Neuronal stem cell (in vitro differentiated cells): Measurements from ENCODE around the gene UNC93A. TPM values are rescaled to one million over a fixed set of nuclear protein-coding genes. Genes with fewer than 3 reads are reported as not detected.
A peak's percentile ranks its signal among the peaks of the same experiment; 100 is the strongest.
"Not testable (repeated sequence)": the region's sequence is repeated elsewhere in the genome, so short reads cannot be mapped to it uniquely, and the experiment has no call there.

Source experiments
- DNase-seq: peaks from one replicate; pipeline ENCODE4 v3.0.0-alpha.2; 2013; ENCODE audit warnings: low spot score
- H2AFZ ChIP-seq: one replicate; pipeline ENCODE4 v1.6.1; 2013; ENCODE audit warnings: mild to moderate bottlenecking, low read length, inconsistent platforms
- H2AK5ac ChIP-seq: 2 replicates; pipeline ENCODE4 v1.6.1; 2013; ENCODE audit warnings: low read depth, mild to moderate bottlenecking, inconsistent platforms, low read length, moderate library complexity, mixed read lengths
- H2BK120ac ChIP-seq: 2 replicates; pipeline ENCODE4 v1.6.1; 2013; ENCODE audit warnings: low read depth, mild to moderate bottlenecking, inconsistent platforms, low read length, moderate library complexity, mixed read lengths
- H2BK12ac ChIP-seq: one replicate; pipeline ENCODE4 v1.6.1; 2013; ENCODE audit warnings: low read length, inconsistent platforms
- H2BK15ac ChIP-seq: 2 replicates; pipeline ENCODE4 v1.6.1; 2013; ENCODE audit warnings: mild to moderate bottlenecking, low read length, inconsistent platforms, mixed read lengths
- H2BK5ac ChIP-seq: one replicate; pipeline ENCODE4 v1.6.1; 2013; ENCODE audit warnings: inconsistent platforms, mild to moderate bottlenecking, low read length, moderate library complexity
- H3K14ac ChIP-seq: one replicate; pipeline ENCODE4 v1.6.1; 2013; ENCODE audit warnings: low read length, inconsistent platforms
- H3K18ac ChIP-seq: 2 replicates; pipeline ENCODE4 v1.6.1; 2013; ENCODE audit warnings: low read length, inconsistent platforms
- H3K23ac ChIP-seq: 2 replicates; pipeline ENCODE4 v1.6.1; 2013; ENCODE audit warnings: low read depth, mild to moderate bottlenecking, mixed read lengths, low read length, inconsistent platforms; ENCODE audit not compliant: poor library complexity
- H3K27ac ChIP-seq: replicated peaks from 3 replicates; pipeline ENCODE4 v1.5.1; 2013; ENCODE audit warnings: low read length, inconsistent platforms
- H3K27me3 ChIP-seq, 3 experiments: 2 replicates each; pipeline ENCODE4 v1.6.1; 2013; ENCODE audit warnings: low read length in 3 of 3, mild to moderate bottlenecking in 2 of 3, inconsistent platforms in 1 of 3, low read depth in 1 of 3, mixed read lengths in 1 of 3, moderate library complexity in 1 of 3; ENCODE audit not compliant: control insufficient read depth in 3 of 3, insufficient read depth in 3 of 3
- H3K36me3 ChIP-seq, 2 donors: replicated peaks in 1 of 2; 2 replicates each; pipeline ENCODE4 v1.6.1; 2013; ENCODE audit warnings: low read length in 2 of 2; ENCODE audit not compliant: control insufficient read depth in 2 of 2, insufficient read depth in 2 of 2
- H3K4ac ChIP-seq: 2 replicates; pipeline ENCODE4 v1.6.1; 2013; ENCODE audit warnings: inconsistent platforms, mild to moderate bottlenecking, low read length, moderate library complexity
- H3K4me1 ChIP-seq, 2 donors: 1 replicate in 1 of 2; 2 replicates in 1 of 2; pipeline ENCODE4 v1.6.1; 2013; ENCODE audit warnings: low read length in 2 of 2, low read depth in 1 of 2; ENCODE audit not compliant: control insufficient read depth in 2 of 2, insufficient read depth in 1 of 2
- H3K4me2 ChIP-seq: one replicate; pipeline ENCODE4 v1.6.1; 2013; ENCODE audit warnings: mild to moderate bottlenecking, low read length, inconsistent platforms; ENCODE audit not compliant: insufficient read depth, poor library complexity, severe bottlenecking
- H3K4me3 ChIP-seq, 2 donors: 2 replicates each; pipeline ENCODE4 v1.5.1; 2013; ENCODE audit warnings: low read length in 2 of 2, mild to moderate bottlenecking in 2 of 2, inconsistent platforms in 1 of 2, moderate library complexity in 1 of 2
- H3K79me1 ChIP-seq: one replicate; pipeline ENCODE4 v1.6.1; 2013; ENCODE audit warnings: low read depth, mild to moderate bottlenecking, inconsistent platforms, low read length, moderate library complexity
- H3K9ac ChIP-seq: one replicate; pipeline ENCODE4 v1.6.1; 2013; ENCODE audit warnings: mild to moderate bottlenecking, low read depth, low read length, inconsistent platforms; ENCODE audit not compliant: poor library complexity
- H3K9me3 ChIP-seq, 2 donors: replicated peaks in 1 of 2; 2 replicates each; pipeline versions ENCODE3 to v1.6.1; 2013; ENCODE audit warnings: low read length in 2 of 2, mild to moderate bottlenecking in 2 of 2, inconsistent platforms in 1 of 2, low read depth in 1 of 2, mixed read lengths in 1 of 2, moderate library complexity in 1 of 2; ENCODE audit not compliant: control insufficient read depth in 2 of 2, insufficient read depth in 1 of 2
- H4K8ac ChIP-seq: one replicate; pipeline ENCODE4 v1.6.1; 2013; ENCODE audit warnings: low read depth, mild to moderate bottlenecking, inconsistent platforms, low read length, moderate library complexity
- H4K91ac ChIP-seq: one replicate; pipeline ENCODE4 v1.6.1; 2013; ENCODE audit warnings: low read length, low read depth, mild to moderate bottlenecking, inconsistent platforms; ENCODE audit not compliant: poor library complexity
- WGBS, 2 donors: extraction: QIAGEN DNeasy Blood & Tissue Kit; methylation state at CpG; one replicate each; pipeline ENCODE4 v1.1.7; 2013; ENCODE audit warnings: missing lambda C conversion rate in 2 of 2, mixed read lengths in 1 of 2; ENCODE audit not compliant: insufficient read length in 2 of 2, insufficient replicate concordance in 1 of 2; ENCODE audit errors: extremely low coverage in 2 of 2; 5-methylcytosine and 5-hydroxymethylcytosine counted together
- polyA plus RNA-seq, 2 experiments: library from polyadenylated mRNA; stranded (reverse); fragments of 200-250 nt; gene quantifications; one replicate each; pipeline ENCODE4 v1.2.3, GENCODE V29; 2013

Gene UNC93A
- polyA plus RNA-seq (2013, experiment 1 of 2), result not detected
- polyA plus RNA-seq (2013, experiment 2 of 2), result not detected

DNA sequence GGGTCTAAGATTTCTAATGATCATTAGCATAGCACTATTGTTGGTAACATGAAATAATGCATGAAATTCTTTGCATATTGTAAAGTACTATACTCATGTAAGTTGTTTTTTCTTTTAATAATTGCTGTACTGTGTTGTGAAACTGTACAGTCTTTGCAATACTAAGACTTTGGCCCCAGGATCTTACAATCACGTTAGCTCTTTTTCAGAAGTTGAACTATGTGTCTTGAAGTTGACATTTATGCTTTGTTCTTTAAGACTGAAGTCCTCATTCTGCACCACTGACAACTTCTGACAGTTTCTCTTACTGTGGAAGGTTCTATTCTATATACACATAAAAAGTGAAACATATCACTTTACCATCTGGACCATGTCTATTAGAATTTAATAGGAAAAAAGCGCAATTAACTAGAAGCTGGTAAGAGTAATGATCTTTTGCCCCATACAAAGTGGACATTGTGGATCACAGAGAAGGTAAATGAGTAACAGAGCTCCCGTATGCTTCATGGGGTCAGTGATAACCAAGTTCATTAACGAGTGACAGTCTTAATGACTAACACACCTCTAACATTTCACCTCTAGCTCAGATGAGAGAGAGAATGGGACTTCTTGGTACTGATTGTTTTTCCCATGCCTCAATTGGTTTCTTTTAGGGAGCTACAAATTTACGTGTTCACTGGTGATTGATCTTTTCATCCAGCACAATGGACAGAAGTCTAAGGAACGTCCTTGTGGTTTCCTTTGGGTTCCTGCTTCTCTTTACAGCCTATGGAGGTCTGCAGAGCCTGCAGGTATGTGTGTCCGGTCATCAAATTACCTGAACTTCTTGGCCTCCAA is at the start of gene UNC93A:
TSS of gene UNC93A (plus strand) at position 530 of the 837 bp plus-strand sequence. CDS start at position 705, 175 bp downstream.
- Histone ChIP-seq H3K9me3 (no peaks in the 10 kb centered on the region), H2AFZ (no peak within 1 kb of the TSS), H3K27ac (no peak within 1 kb of the TSS), H3K4me1 (peaks cover 0 to 3% of the 10 kb centered on the region in 2 donors), H3K79me1 (no peaks in the 10 kb centered on the region), H2BK15ac (no peak within 1 kb of the TSS), H3K27me3 (no peaks in the 10 kb centered on the region), H3K23ac (no peak within 1 kb of the TSS), H2BK120ac (no peak within 1 kb of the TSS), H3K18ac (no peak within 1 kb of the TSS), H4K91ac (no peak within 1 kb of the TSS), H2BK5ac (no peak within 1 kb of the TSS), H3K9ac (no peak within 1 kb of the TSS), H3K4me2 (no peak within 1 kb of the TSS), H2AK5ac (no peak within 1 kb of the TSS), H3K4ac (no peak within 1 kb of the TSS), H3K14ac (no peak within 1 kb of the TSS), H4K8ac (no peak within 1 kb of the TSS), H3K4me3 (no peak within 1 kb of the TSS), H3K36me3 (no peaks in the 10 kb centered on the region), H2BK12ac (no peak within 1 kb of the TSS)
- DNase-seq, result no peak
- WGBS, 2 donors, result no CpG with 5 or more reads among the region's 7 CpGs

DNA sequence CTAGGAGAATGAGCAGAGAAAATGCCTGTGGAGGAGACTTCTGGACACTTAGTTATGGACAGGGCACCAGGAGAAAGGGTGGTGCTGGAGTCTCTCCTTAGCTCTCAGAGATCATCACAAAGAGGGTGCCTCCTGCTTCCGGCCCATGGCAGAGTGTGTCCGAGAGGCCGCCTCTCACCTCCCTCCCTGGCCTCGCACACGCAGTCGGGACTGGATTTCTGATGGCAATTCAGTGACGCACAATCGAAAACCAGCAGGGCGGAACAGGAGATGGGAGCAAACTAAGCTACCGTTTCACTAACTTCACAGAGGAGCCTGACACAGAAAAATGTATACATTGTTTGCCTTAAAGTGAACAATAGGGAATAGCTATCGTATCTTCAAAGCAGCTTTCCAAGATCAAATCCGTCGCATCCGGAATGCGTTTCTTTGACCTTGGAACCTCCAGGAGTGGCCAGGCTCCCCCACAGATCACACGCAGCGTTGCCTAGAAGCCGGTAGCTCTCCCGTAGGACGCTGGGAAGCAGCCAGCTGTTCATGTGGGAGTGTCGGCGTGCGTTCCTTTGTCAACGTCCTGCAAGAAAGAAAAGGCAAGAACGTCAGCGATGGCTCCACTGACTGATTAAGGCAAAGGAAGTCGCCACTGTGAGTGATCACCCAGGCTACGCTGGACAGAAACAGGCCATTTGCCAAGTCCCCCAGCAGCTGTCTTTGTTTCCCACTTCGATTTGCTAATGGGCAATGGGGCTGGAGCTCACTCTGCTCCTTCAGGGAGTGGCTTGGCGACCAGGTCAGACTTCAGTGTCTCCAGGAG is 49.6 kb upstream of the UNC93A start:
- H3K27me3 ChIP-seq, H3K23ac ChIP-seq, DNase-seq, H3K9me3 ChIP-seq, H3K4me2 ChIP-seq, H3K79me1 ChIP-seq, H3K27ac ChIP-seq, H2BK120ac ChIP-seq, H3K14ac ChIP-seq, H2BK12ac ChIP-seq, H3K18ac ChIP-seq, H4K91ac ChIP-seq, H3K36me3 ChIP-seq, H4K8ac ChIP-seq, H2BK5ac ChIP-seq, H3K9ac ChIP-seq, H3K4ac ChIP-seq: not testable (repeated sequence)
- WGBS, 2 donors, result no CpG with 5 or more reads among the region's 30 CpGs
- Histone ChIP-seq H2AK5ac (peak overlapping the region; percentile 71), H3K4me1 (peaks cover 24 to 42% of the 10 kb centered on the region in 2 donors), H3K4me3 (peak overlapping the region in 1 of 2 donors; percentile 30), H2BK15ac (peak overlapping the region; percentile 14), H2AFZ (peak overlapping the region; percentile 70)

DNA sequence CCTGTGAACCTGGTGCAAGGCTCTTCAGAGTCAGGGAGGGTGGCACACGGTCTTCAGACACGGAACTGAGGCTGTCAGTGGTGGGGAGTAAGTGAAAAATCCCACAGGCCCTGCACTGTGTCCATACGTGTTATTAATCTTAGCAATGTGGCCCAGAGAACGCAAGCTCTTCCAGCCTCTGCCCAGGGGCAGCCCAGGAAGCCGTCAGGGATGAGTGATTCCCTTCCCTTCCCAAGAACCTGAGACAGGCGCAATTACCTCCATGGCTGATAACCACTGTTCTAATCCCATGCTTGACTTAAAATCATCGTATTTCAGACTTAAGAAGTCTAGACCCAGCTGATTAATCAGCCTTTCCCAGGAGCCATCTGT is 49.0 kb upstream of the UNC93A start:
- not testable (repeated sequence) for H3K27ac ChIP-seq, H3K9ac ChIP-seq, H3K9me3 ChIP-seq, H3K27me3 ChIP-seq, H3K18ac ChIP-seq, DNase-seq, H3K23ac ChIP-seq, H3K4me2 ChIP-seq, H2BK15ac ChIP-seq, H2AK5ac ChIP-seq, H3K36me3 ChIP-seq, H2BK12ac ChIP-seq, H4K8ac ChIP-seq, H3K79me1 ChIP-seq, H3K14ac ChIP-seq, H2BK5ac ChIP-seq, H2BK120ac ChIP-seq, H4K91ac ChIP-seq, H3K4ac ChIP-seq
- peak overlapping the region; percentile 70 for H2AFZ ChIP-seq
- H3K4me1 ChIP-seq, result peaks cover 24 to 42% of the 10 kb centered on the region in 2 donors
- H3K4me3 ChIP-seq, result peak overlapping the region in 1 of 2 donors; percentile 30
- no CpG with 5 or more reads among the region's 7 CpGs for WGBS, 2 donors

DNA sequence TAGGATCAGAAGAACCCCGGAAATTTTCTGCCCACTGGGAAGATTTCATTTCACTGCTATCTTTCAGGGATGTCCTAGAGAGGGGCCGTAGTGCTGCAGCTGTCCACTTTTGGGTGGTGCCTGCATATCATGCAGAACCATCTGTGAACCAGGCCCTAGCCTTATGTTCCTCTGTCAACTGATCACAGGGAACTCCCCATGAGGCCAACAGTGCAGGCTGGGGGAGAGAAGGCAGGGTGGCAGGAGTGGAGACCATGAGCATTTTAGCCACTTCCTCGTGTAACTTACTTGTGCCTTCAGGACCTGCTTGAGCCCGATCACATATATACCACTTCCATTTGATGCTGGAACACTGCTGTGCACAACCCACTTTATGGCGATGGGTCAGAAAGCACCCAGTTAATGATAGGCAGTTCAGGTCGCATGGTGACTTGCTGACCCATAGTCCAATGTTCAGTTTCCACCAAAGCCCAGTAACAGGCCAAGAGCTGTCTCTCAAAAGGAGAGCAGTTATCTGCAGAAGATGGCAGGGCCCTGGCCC is 48.5 kb upstream of the UNC93A start:
- not testable (repeated sequence) for H4K91ac ChIP-seq, H3K4me2 ChIP-seq, H3K27ac ChIP-seq, H3K27me3 ChIP-seq, H2BK120ac ChIP-seq, H2BK5ac ChIP-seq, H3K9ac ChIP-seq, H3K4ac ChIP-seq, DNase-seq, H2AK5ac ChIP-seq, H3K23ac ChIP-seq, H3K4me3 ChIP-seq, H2BK12ac ChIP-seq, H2AFZ ChIP-seq, H3K14ac ChIP-seq, H2BK15ac ChIP-seq, H3K9me3 ChIP-seq, H3K36me3 ChIP-seq, H3K79me1 ChIP-seq, H4K8ac ChIP-seq
- Histone ChIP-seq H3K18ac (peak overlapping the region; percentile 35), H3K4me1 (peaks cover 24 to 42% of the 10 kb centered on the region in 2 donors)
- no CpG with 5 or more reads among the region's 6 CpGs for WGBS, 2 donors
